Osteocyte (in vitro differentiated cells): Measurements from ENCODE around the gene ENDOU. TPM values are rescaled to one million over a fixed set of nuclear protein-coding genes. Genes with fewer than 3 reads are reported as not detected.

ENCODE experiments used
- DNase-seq: peaks from one replicate; pipeline ENCODE4 v3.0.0; 2021; ENCODE audit warnings: mixed read lengths; ENCODE audit not compliant: unreplicated experiment; ENCODE audit errors: extremely low spot score
- H3K27ac Mint-ChIP-seq: one replicate; pipeline ENCODE4 v1.8.0; 2021; ENCODE audit warnings: mild to moderate bottlenecking, mixed read lengths; ENCODE audit not compliant: unreplicated experiment
- H3K27me3 Mint-ChIP-seq: one replicate; pipeline ENCODE4 v1.8.0; 2021; ENCODE audit warnings: mixed read lengths; ENCODE audit not compliant: unreplicated experiment
- H3K36me3 Mint-ChIP-seq: one replicate; pipeline ENCODE4 v1.8.0; 2021; ENCODE audit warnings: mixed read lengths; ENCODE audit not compliant: unreplicated experiment
- H3K4me1 Mint-ChIP-seq: one replicate; pipeline ENCODE4 v1.8.0; 2021; ENCODE audit warnings: mixed read lengths; ENCODE audit not compliant: unreplicated experiment
- H3K4me3 Mint-ChIP-seq: one replicate; pipeline ENCODE4 v1.8.0; 2021; ENCODE audit warnings: mild to moderate bottlenecking, moderate library complexity, mixed read lengths; ENCODE audit not compliant: unreplicated experiment
- H3K9me3 Mint-ChIP-seq: one replicate; pipeline ENCODE4 v1.8.0; 2021; ENCODE audit warnings: mixed read lengths; ENCODE audit not compliant: unreplicated experiment
- CTCF ChIP-seq: fragments of 200-600 bp; sonication (generic); IDR thresholded peaks from 2 replicates; pipeline ENCODE4 v1.5.0; 2021; ENCODE audit warnings: antibody characterized with exemption, mild to moderate bottlenecking, moderate library complexity
- total RNA-seq: library from RNA; stranded (reverse); gene quantifications from 2 replicates; pipeline ENCODE4 v1.2.1, GENCODE V29; 2021

The ENDOU gene
- total RNA-seq, 1 donor from 2014 or later: not detected

- Mint-ChIP-seq H3K27me3 (no peaks in the 10 kb centered on the region), H3K27ac (no peak overlapping the region), H3K4me3 (no peak overlapping the region), H3K9me3 (no peaks in the 10 kb centered on the region), H3K4me1 (peaks cover 31% of the 10 kb centered on the region), H3K36me3 (no peaks in the 10 kb centered on the region)
- TF ChIP-seq CTCF: no peak
- no peak for DNase-seq
Measured at GRCh38 chr12:47755655-47756562, 30.6 kb upstream of the ENDOU start.

GRCh38 chr12:47754881-47755280 is 29.6 kb upstream of the ENDOU start:
- H3K4me1 Mint-ChIP-seq: peaks cover 31% of the 10 kb centered on the region
- H3K27ac Mint-ChIP-seq: no peak overlapping the region
- H3K27me3 Mint-ChIP-seq: no peaks in the 10 kb centered on the region
- no peak for DNase-seq
- H3K4me3 Mint-ChIP-seq: no peak overlapping the region
- H3K36me3 Mint-ChIP-seq: no peaks in the 10 kb centered on the region
- no peak for TF ChIP-seq CTCF
- no peaks in the 10 kb centered on the region for H3K9me3 Mint-ChIP-seq

GRCh38 chr12:47754126-47754525 is 28.8 kb upstream of the ENDOU start:
- H3K9me3 Mint-ChIP-seq: no peaks in the 10 kb centered on the region
- TF ChIP-seq CTCF: no peak
- H3K36me3 Mint-ChIP-seq: no peaks in the 10 kb centered on the region
- H3K4me1 Mint-ChIP-seq: peaks cover 31% of the 10 kb centered on the region
- H3K4me3 Mint-ChIP-seq: no peak overlapping the region
- no peaks in the 10 kb centered on the region for H3K27me3 Mint-ChIP-seq
- DNase-seq: no peak
- peak overlapping the region; percentile 23 for H3K27ac Mint-ChIP-seq

GRCh38 chr12:47753021-47754001 is 28.0 kb upstream of the ENDOU start:
- H3K27me3 Mint-ChIP-seq: no peaks in the 10 kb centered on the region
- no peak overlapping the region for H3K4me3 Mint-ChIP-seq
- no peak for DNase-seq
- H3K4me1 Mint-ChIP-seq: peaks cover 28% of the 10 kb centered on the region
- no peak for TF ChIP-seq CTCF
- H3K36me3 Mint-ChIP-seq: no peaks in the 10 kb centered on the region
- H3K9me3 Mint-ChIP-seq: no peaks in the 10 kb centered on the region
- H3K27ac Mint-ChIP-seq: peak overlapping the region; percentile 75
